H9 (cell line): ENCODE measurements around the gene KRTAP4-8. TPM values are rescaled to one million over a fixed set of nuclear protein-coding genes. Genes with fewer than 3 reads are reported as not detected.

Source experiments
- DNase-seq: peaks from one replicate; pipeline ENCODE4 v3.0.0-alpha.2; 2017
- H2AFZ ChIP-seq: one replicate; pipeline ENCODE4 v1.6.1; 2013; ENCODE audit warnings: mild to moderate bottlenecking, low read length, control low read depth, moderate library complexity
- H2AK5ac ChIP-seq: 2 replicates; pipeline ENCODE4 v1.6.1; 2013; ENCODE audit warnings: low read length, control low read depth, mixed read lengths; ENCODE audit not compliant: insufficient read length
- H2BK120ac ChIP-seq: one replicate; pipeline ENCODE4 v1.6.1; 2013; ENCODE audit warnings: low read depth, mild to moderate bottlenecking, low read length, control low read depth, inconsistent platforms; ENCODE audit not compliant: poor library complexity, severe bottlenecking
- H2BK12ac ChIP-seq: 2 replicates; pipeline ENCODE4 v1.6.1; 2013; ENCODE audit warnings: low read length, control low read depth, mixed read lengths, low read depth; ENCODE audit not compliant: insufficient read length
- H2BK15ac ChIP-seq: 2 replicates; pipeline ENCODE4 v1.6.1; 2013; ENCODE audit warnings: low read depth, low read length, control low read depth
- H2BK20ac ChIP-seq: one replicate; pipeline ENCODE4 v1.6.1; 2013; ENCODE audit warnings: low read depth, mild to moderate bottlenecking, low read length, control low read depth, inconsistent platforms; ENCODE audit not compliant: poor library complexity, severe bottlenecking
- H2BK5ac ChIP-seq: 2 replicates; pipeline ENCODE4 v1.6.1; 2013; ENCODE audit warnings: low read length, control low read depth, mixed read lengths; ENCODE audit not compliant: insufficient read length
- H3K14ac ChIP-seq: 2 replicates; pipeline ENCODE4 v1.6.1; 2013; ENCODE audit warnings: low read length, control low read depth; ENCODE audit not compliant: insufficient read depth
- H3K18ac ChIP-seq: 2 replicates; pipeline ENCODE4 v1.6.1; 2013; ENCODE audit warnings: low read depth, mild to moderate bottlenecking, mixed read lengths, low read length, control low read depth; ENCODE audit not compliant: insufficient read length
- H3K23ac ChIP-seq: 2 replicates; pipeline ENCODE4 v1.6.1; 2013; ENCODE audit warnings: low read length, control low read depth, mixed read lengths, low read depth; ENCODE audit not compliant: insufficient read length
- H3K23me2 ChIP-seq: 2 replicates; pipeline ENCODE4 v1.6.1; 2013; ENCODE audit warnings: low read depth, mild to moderate bottlenecking, mixed read lengths, low read length, control low read depth; ENCODE audit not compliant: insufficient read length, poor library complexity, severe bottlenecking
- H3K27ac ChIP-seq: 2 replicates; pipeline ENCODE4 v1.5.1; 2013; ENCODE audit warnings: low read length, control low read depth, mixed read lengths, low read depth; ENCODE audit not compliant: insufficient read length
- H3K27me3 ChIP-seq: 2 replicates; pipeline ENCODE4 v1.6.1; 2013; ENCODE audit warnings: low read length, control low read depth, inconsistent platforms; ENCODE audit not compliant: insufficient read depth
- H3K4ac ChIP-seq: 2 replicates; pipeline ENCODE4 v1.6.1; 2013; ENCODE audit warnings: low read depth, mild to moderate bottlenecking, control low read depth, inconsistent platforms, low read length, moderate library complexity
- H3K4me1 ChIP-seq: 2 replicates; pipeline ENCODE4 v1.6.1; 2013; ENCODE audit warnings: low read length, control low read depth, inconsistent platforms; ENCODE audit not compliant: insufficient read depth
- H3K4me2 ChIP-seq: 2 replicates; pipeline ENCODE4 v1.6.1; 2013; ENCODE audit warnings: low read length, control low read depth, mixed read lengths; ENCODE audit not compliant: insufficient read length, insufficient read depth
- H3K56ac ChIP-seq: 2 replicates; pipeline ENCODE4 v1.6.1; 2013; ENCODE audit warnings: low read depth, mild to moderate bottlenecking, mixed read lengths, low read length, control low read depth; ENCODE audit not compliant: insufficient read length
- H3K79me1 ChIP-seq: 2 replicates; pipeline ENCODE4 v1.6.1; 2013; ENCODE audit warnings: low read depth, mild to moderate bottlenecking, moderate library complexity, low read length, control low read depth, inconsistent platforms; ENCODE audit not compliant: insufficient read depth, poor library complexity, severe bottlenecking
- H3K79me2 ChIP-seq: 2 replicates; pipeline ENCODE4 v1.6.1; 2013; ENCODE audit warnings: low read length, control low read depth, inconsistent platforms; ENCODE audit not compliant: insufficient read depth
- H3K9ac ChIP-seq: 2 replicates; pipeline ENCODE4 v1.6.1; 2013; ENCODE audit warnings: low read length, control low read depth, mixed read lengths; ENCODE audit not compliant: insufficient read length; ENCODE audit errors: extremely low read depth
- H3K9me3 ChIP-seq: one replicate; pipeline ENCODE4 v1.6.1; 2013; ENCODE audit warnings: low read depth, low read length, inconsistent platforms; ENCODE audit not compliant: control insufficient read depth
- H3T11ph ChIP-seq: one replicate; pipeline ENCODE4 v1.6.1; 2013; ENCODE audit warnings: mild to moderate bottlenecking, low read length, control low read depth, inconsistent platforms
- H4K20me1 ChIP-seq: one replicate; pipeline ENCODE4 v1.6.1; 2013; ENCODE audit not compliant: control insufficient read depth, insufficient read length, insufficient read depth
- H4K5ac ChIP-seq: 2 replicates; pipeline ENCODE4 v1.6.1; 2013; ENCODE audit warnings: low read depth, mild to moderate bottlenecking, mixed read lengths, low read length, control low read depth; ENCODE audit not compliant: insufficient read length
- H4K8ac ChIP-seq: replicated peaks from 2 replicates; pipeline ENCODE4 v1.6.1; 2013; ENCODE audit warnings: low read length, control low read depth, mixed read lengths, low read depth; ENCODE audit not compliant: insufficient read length
- H4K91ac ChIP-seq: 2 replicates; pipeline ENCODE4 v1.6.1; 2013; ENCODE audit warnings: low read depth, mild to moderate bottlenecking, moderate library complexity, mixed read lengths, low read length, control low read depth; ENCODE audit not compliant: insufficient read length
- H3K27ac Mint-ChIP-seq, 3 experiments: 2 replicates in 2 of 3; 3 replicates in 1 of 3; pipeline ENCODE4 v1.8.0; 2020 to 2021; ENCODE audit warnings: mixed read lengths in 3 of 3, mild to moderate bottlenecking in 1 of 3, moderate library complexity in 1 of 3
- H3K27me3 Mint-ChIP-seq: 2 replicates; pipeline ENCODE4 v1.8.0; 2021; ENCODE audit warnings: low read depth, mild to moderate bottlenecking, moderate library complexity, mixed read lengths
- H3K36me3 Mint-ChIP-seq, 3 experiments: 2 replicates in 2 of 3; 3 replicates in 1 of 3; pipeline ENCODE4 v1.8.0; 2020 to 2021; ENCODE audit warnings: low read depth in 3 of 3, mixed read lengths in 3 of 3; ENCODE audit not compliant: insufficient read depth in 1 of 3
- H3K4me1 Mint-ChIP-seq, 2 experiments: 2 replicates each; pipeline ENCODE4 v1.8.0; 2020; ENCODE audit warnings: mixed read lengths in 2 of 2
- H3K4me3 Mint-ChIP-seq, 2 experiments: 2 replicates in 1 of 2; 3 replicates in 1 of 2; pipeline ENCODE4 v1.8.0; 2020 to 2021; ENCODE audit warnings: mild to moderate bottlenecking in 2 of 2, mixed read lengths in 2 of 2, moderate library complexity in 1 of 2
- H3K9me3 Mint-ChIP-seq, 2 experiments: 2 replicates in 1 of 2; 3 replicates in 1 of 2; pipeline ENCODE4 v1.8.0; 2020; ENCODE audit warnings: mild to moderate bottlenecking in 2 of 2, mixed read lengths in 2 of 2, moderate library complexity in 1 of 2
- WGBS: extraction: QIAGEN DNeasy Blood & Tissue Kit; methylation state at CpG from one replicate; pipeline ENCODE4 v1.1.7; 2013; ENCODE audit warnings: missing lambda C conversion rate, low lambda C conversion rate, mixed read lengths; ENCODE audit not compliant: insufficient read length; ENCODE audit errors: extremely low coverage; 5-methylcytosine and 5-hydroxymethylcytosine counted together
- total RNA-seq: library from RNA; stranded (reverse); gene quantifications from 2 replicates; pipeline ENCODE4 v1.2.1, GENCODE V29; 2021
- TF ChIP-seq, protein P1 (sequence below): fragments of 200-600 bp; sonication (generic); conservative IDR thresholded peaks from 3 replicates; pipeline ENCODE4 v1.8.0; 2021; ENCODE audit warnings: antibody characterized with exemption, mild to moderate bottlenecking

Gene KRTAP4-8
- total RNA-seq, 1 experiment from 2014 or later, result not detected

GRCh38 chr17:41131979-41132378 lies 34.0 kb upstream of the KRTAP4-8 start:
- WGBS, result no CpG with 5 or more reads among the region's 3 CpGs
- H3K27ac Mint-ChIP-seq, result no peak overlapping the region
- H2AK5ac ChIP-seq, result no peak overlapping the region
- H2BK12ac ChIP-seq, result no peak overlapping the region
- H3K56ac ChIP-seq, result no peak overlapping the region
- H3K9me3 ChIP-seq, result no peaks in the 10 kb centered on the region
- H3K27me3 Mint-ChIP-seq, result no peaks in the 10 kb centered on the region
- H3K27me3 ChIP-seq, result no peaks in the 10 kb centered on the region
- no peaks in the 10 kb centered on the region for H4K20me1 ChIP-seq
- H2AFZ ChIP-seq, result no peak overlapping the region
- H3K23ac ChIP-seq, result no peak overlapping the region
- no peak overlapping the region for H3K14ac ChIP-seq
- no peak overlapping the region for H3K4ac ChIP-seq
- no peak overlapping the region for H4K8ac ChIP-seq
- no peak for DNase-seq
- H3K9me3 Mint-ChIP-seq, result peaks cover 0 to 8% of the 10 kb centered on the region in 2 experiments; a peak in 2 of 5 replicates
- no peak overlapping the region for H2BK5ac ChIP-seq
- H4K91ac ChIP-seq, result no peak overlapping the region
- no peak overlapping the region for H3T11ph ChIP-seq
- H3K4me3 Mint-ChIP-seq, result no peak overlapping the region
- H3K27ac ChIP-seq, result no peak overlapping the region
- H3K23me2 ChIP-seq, result no peaks in the 10 kb centered on the region
- H3K36me3 Mint-ChIP-seq, result no peaks in the 10 kb centered on the region
- no peaks in the 10 kb centered on the region for H3K79me1 ChIP-seq
- H3K18ac ChIP-seq, result no peak overlapping the region
- no peaks in the 10 kb centered on the region for H3K4me1 ChIP-seq
- no peaks in the 10 kb centered on the region for H3K4me1 Mint-ChIP-seq
- H4K5ac ChIP-seq, result no peak overlapping the region
- no peak overlapping the region for H2BK15ac ChIP-seq
- no peak overlapping the region for H2BK20ac ChIP-seq
- no peak overlapping the region for H3K9ac ChIP-seq
- no peak overlapping the region for H3K4me2 ChIP-seq
- TF ChIP-seq, protein P1, sequence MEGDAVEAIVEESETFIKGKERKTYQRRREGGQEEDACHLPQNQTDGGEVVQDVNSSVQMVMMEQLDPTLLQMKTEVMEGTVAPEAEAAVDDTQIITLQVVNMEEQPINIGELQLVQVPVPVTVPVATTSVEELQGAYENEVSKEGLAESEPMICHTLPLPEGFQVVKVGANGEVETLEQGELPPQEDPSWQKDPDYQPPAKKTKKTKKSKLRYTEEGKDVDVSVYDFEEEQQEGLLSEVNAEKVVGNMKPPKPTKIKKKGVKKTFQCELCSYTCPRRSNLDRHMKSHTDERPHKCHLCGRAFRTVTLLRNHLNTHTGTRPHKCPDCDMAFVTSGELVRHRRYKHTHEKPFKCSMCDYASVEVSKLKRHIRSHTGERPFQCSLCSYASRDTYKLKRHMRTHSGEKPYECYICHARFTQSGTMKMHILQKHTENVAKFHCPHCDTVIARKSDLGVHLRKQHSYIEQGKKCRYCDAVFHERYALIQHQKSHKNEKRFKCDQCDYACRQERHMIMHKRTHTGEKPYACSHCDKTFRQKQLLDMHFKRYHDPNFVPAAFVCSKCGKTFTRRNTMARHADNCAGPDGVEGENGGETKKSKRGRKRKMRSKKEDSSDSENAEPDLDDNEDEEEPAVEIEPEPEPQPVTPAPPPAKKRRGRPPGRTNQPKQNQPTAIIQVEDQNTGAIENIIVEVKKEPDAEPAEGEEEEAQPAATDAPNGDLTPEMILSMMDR, result no peak
- H2BK120ac ChIP-seq, result no peak overlapping the region
- H3K79me2 ChIP-seq, result no peaks in the 10 kb centered on the region
